Caco-2 (cell line): ENCODE data around the gene MIF4GD. TPM values are rescaled to one million over a fixed set of nuclear protein-coding genes. Genes with fewer than 3 reads are reported as not detected.
A peak's percentile ranks its signal among the peaks of the same experiment; 100 is the strongest.

ENCODE experiments used
- BruUV-seq: library from RNA; stranded (reverse); fragments of 400-500 nt; replicated peaks from 2 replicates; lab custom pipeline; 2021; lab: Mats Ljungman, UMichigan
- CTCF ChIA-PET: fragments of 300-600 bp; sonication (Branson Sonifier 250); formaldehyde crosslinking; loops from one replicate; lab custom pipeline; 2022; ENCODE audit warnings: antibody characterized with exemption; lab: Charles Lee
- POLR2A ChIA-PET: fragments of 300-600 bp; sonication (Branson Sonifier 250); formaldehyde crosslinking; loops from one replicate; lab custom pipeline; 2022; ENCODE audit warnings: antibody characterized with exemption; lab: Charles Lee
- DNase-seq, 2 experiments: peaks; one replicate each; pipeline versions ENCODE4 v3.0.0 to v3.0.0-alpha.2; 2020 to 2022
- H3K27me3 ChIP-seq: replicated peaks from 2 replicates; pipeline ENCODE4 v1.6.0; 2011; ENCODE audit warnings: low read length; ENCODE audit not compliant: control insufficient read depth, insufficient read depth
- H3K36me3 ChIP-seq: 2 replicates; pipeline ENCODE4 v1.5.1; 2011; ENCODE audit warnings: low read length; ENCODE audit not compliant: control insufficient read depth, insufficient read depth
- H3K4me1 ChIP-seq: fragments of 250-450 bp; sonication (Bioruptor Pico); 2 replicates; pipeline ENCODE4 v1.5.1; 2020; ENCODE audit warnings: mild to moderate bottlenecking
- H3K4me3 ChIP-seq: 2 replicates; pipeline ENCODE4 v1.5.1; 2011; ENCODE audit warnings: low read depth, mild to moderate bottlenecking, control low read depth, low read length
- H3K9me3 ChIP-seq: fragments of 250-450 bp; sonication (Bioruptor Pico); 2 replicates; pipeline ENCODE4 v1.5.1; 2020; ENCODE audit warnings: mild to moderate bottlenecking, moderate library complexity
- H3K27ac Mint-ChIP-seq: one replicate; pipeline ENCODE4 v1.8.0; 2022; ENCODE audit warnings: mixed read lengths; ENCODE audit not compliant: unreplicated experiment
- H3K27me3 Mint-ChIP-seq: one replicate; pipeline ENCODE4 v1.8.0; 2022; ENCODE audit warnings: mixed read lengths; ENCODE audit not compliant: insufficient read depth, unreplicated experiment
- H3K36me3 Mint-ChIP-seq: one replicate; pipeline ENCODE4 v1.8.0; 2022; ENCODE audit warnings: mild to moderate bottlenecking, mixed read lengths; ENCODE audit not compliant: insufficient read depth, unreplicated experiment
- H3K4me1 Mint-ChIP-seq: one replicate; pipeline ENCODE4 v1.8.0; 2022; ENCODE audit warnings: low read depth, mixed read lengths; ENCODE audit not compliant: unreplicated experiment
- H3K4me3 Mint-ChIP-seq: one replicate; pipeline ENCODE4 v1.8.0; 2022; ENCODE audit warnings: mild to moderate bottlenecking, moderate library complexity, mixed read lengths; ENCODE audit not compliant: unreplicated experiment
- H3K9me3 Mint-ChIP-seq: one replicate; pipeline ENCODE4 v1.8.0; 2022; ENCODE audit warnings: mixed read lengths; ENCODE audit not compliant: unreplicated experiment
- intact Hi-C: fragments of 100-400 bp; cut with micrococcal nuclease; formaldehyde crosslinking; loops from one replicate; pipeline ENCODE4 v1.10.0; 2022; ENCODE audit not compliant: unreplicated experiment
- total RNA-seq: library from RNA; stranded (reverse); gene quantifications from 2 replicates; pipeline ENCODE4 v1.2.3, GENCODE V29; 2022
- TF ChIP-seq, protein P1 (sequence below), 2 experiments: fragments of 200-600 bp in 1 of 2; IDR thresholded peaks; 1 replicate in 1 of 2; 2 replicates in 1 of 2; pipeline versions ENCODE4 v1.5.1 to v1.8.0; 2011 to 2022; ENCODE audit warnings: antibody characterized with exemption in 1 of 2, control low read depth in 1 of 2, inconsistent platforms in 1 of 2, low read depth in 1 of 2, low read length in 1 of 2, mild to moderate bottlenecking in 1 of 2, moderate library complexity in 1 of 2; ENCODE audit not compliant: insufficient read depth in 1 of 2, severe bottlenecking in 1 of 2, unreplicated experiment in 1 of 2

Gene MIF4GD
- total RNA-seq, 1 experiment from 2014 or later, result 27.3 TPM

DNA sequence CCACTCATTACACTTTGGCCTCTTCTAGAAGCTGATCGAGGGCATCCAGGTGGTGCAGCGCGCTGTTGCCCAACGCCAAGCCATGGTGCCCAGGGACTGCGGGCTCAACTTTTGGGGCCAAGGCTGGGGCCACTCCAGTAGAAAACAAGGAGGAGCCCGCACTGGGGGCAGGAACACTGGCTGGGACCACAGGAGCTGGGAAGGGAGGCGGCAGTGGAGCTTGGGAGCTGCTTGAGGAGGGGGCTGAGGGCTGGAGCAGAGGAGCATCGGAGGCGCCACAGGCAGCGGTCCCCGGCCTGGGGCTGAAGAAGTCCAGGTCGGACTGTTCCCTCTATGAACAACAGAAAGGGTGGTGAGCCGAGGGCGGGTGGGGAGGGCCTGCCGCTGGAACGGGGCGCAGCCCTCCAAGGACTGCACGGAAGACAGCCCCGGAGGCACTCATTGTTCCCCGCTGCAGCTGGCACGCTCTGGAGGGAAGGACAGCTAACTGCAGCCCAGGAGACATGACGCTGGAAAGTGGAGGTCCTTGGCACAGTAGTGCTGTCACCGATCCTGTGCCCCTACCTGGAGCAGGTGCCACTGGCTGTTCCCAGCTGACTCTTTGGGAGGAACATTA, 31.1 kb downstream of the MIF4GD start:
- ChIA-PET CTCF (interaction anchor here (0.5 to 2.7 kb wide), 12 partner anchors 12 to 872 kb away, joined by 3 to 33 read pairs (median 5); partner anchors contain the start of genes ARMC7, GGA3, MIF4GD and MRPS7), POLR2A (interaction anchor here (0.5 to 0.6 kb wide), 2 partner anchors 23 to 30 kb away, joined by 3 to 7 read pairs; no protein-coding TSS in a partner anchor)
- TF ChIP-seq, protein P1, sequence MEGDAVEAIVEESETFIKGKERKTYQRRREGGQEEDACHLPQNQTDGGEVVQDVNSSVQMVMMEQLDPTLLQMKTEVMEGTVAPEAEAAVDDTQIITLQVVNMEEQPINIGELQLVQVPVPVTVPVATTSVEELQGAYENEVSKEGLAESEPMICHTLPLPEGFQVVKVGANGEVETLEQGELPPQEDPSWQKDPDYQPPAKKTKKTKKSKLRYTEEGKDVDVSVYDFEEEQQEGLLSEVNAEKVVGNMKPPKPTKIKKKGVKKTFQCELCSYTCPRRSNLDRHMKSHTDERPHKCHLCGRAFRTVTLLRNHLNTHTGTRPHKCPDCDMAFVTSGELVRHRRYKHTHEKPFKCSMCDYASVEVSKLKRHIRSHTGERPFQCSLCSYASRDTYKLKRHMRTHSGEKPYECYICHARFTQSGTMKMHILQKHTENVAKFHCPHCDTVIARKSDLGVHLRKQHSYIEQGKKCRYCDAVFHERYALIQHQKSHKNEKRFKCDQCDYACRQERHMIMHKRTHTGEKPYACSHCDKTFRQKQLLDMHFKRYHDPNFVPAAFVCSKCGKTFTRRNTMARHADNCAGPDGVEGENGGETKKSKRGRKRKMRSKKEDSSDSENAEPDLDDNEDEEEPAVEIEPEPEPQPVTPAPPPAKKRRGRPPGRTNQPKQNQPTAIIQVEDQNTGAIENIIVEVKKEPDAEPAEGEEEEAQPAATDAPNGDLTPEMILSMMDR (IDR thresholded peaks at IDR 0.05; ENCODE audit: insufficient read depth in 1 of 2, low read depth in 1 of 2, low read length in 1 of 2, severe bottlenecking in 1 of 2, unreplicated experiment in 1 of 2), result no peak
- Mint-ChIP-seq H3K27me3 (no peaks in the 10 kb centered on the region), H3K9me3 (no peaks in the 10 kb centered on the region), H3K36me3 (peaks cover 93% of the 10 kb centered on the region), H3K4me1 (peaks cover 19% of the 10 kb centered on the region), H3K4me3 (no peak overlapping the region), H3K27ac (peak overlapping the region; percentile 51)
- H3K4me3 ChIP-seq, result no peak overlapping the region
- DNase-seq, result no peak
- BruUV-seq, result no TSS peak
- peaks cover 16% of the 10 kb centered on the region for H3K4me1 ChIP-seq
- peaks cover 8% of the 10 kb centered on the region; the same call in 1 of the 2 replicates for H3K36me3 ChIP-seq
- intact Hi-C loops, result loop anchor here (1.0 kb wide), 1 partner anchor 172 kb away; no protein-coding TSS in a partner anchor
- no peaks in the 10 kb centered on the region for H3K9me3 ChIP-seq
- no peaks in the 10 kb centered on the region for H3K27me3 ChIP-seq

DNA sequence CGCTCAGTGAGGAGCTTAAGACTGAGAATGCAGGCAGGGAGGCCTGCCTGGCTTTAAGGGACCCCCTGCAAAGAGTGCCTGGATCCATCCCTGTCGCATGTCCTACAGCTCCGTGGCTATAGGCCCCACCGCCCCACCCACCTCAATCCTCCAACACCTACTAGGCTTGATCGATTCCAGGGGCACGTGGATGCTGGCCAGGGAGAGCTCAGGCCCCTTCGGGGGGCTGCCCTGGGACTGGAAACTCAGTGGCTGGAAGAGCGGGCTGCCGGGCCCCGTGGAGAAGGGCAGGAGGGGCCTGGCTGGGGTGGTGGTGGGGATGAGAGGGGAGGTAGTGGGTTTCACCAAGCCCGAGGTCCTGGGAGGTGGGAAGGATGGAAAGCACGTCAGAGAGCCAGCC, 31.8 kb downstream of the MIF4GD start:
- Mint-ChIP-seq H3K4me3 (no peak overlapping the region), H3K27ac (peak overlapping the region; percentile 81), H3K27me3 (no peaks in the 10 kb centered on the region), H3K36me3 (peaks cover 94% of the 10 kb centered on the region), H3K4me1 (peaks cover 19% of the 10 kb centered on the region), H3K9me3 (no peaks in the 10 kb centered on the region)
- Histone ChIP-seq H3K9me3 (no peaks in the 10 kb centered on the region), H3K27me3 (no peaks in the 10 kb centered on the region), H3K4me1 (peaks cover 16% of the 10 kb centered on the region), H3K4me3 (no peak overlapping the region), H3K36me3 (peaks cover 8% of the 10 kb centered on the region; the same call in 1 of the 2 replicates)
- DNase-seq, result no peak
- no TSS peak for BruUV-seq
- CTCF ChIA-PET, result interaction anchor here (0.5 to 2.7 kb wide), 6 partner anchors 11 to 871 kb away, joined by 3 to 33 read pairs (median 4); partner anchors contain the start of genes GGA3, MIF4GD, MRPS7 and SLC25A19
- POLR2A ChIA-PET, result no interaction called here
- TF ChIP-seq, protein P1 (IDR thresholded peaks at IDR 0.05; ENCODE audit: insufficient read depth in 1 of 2, low read depth in 1 of 2, low read length in 1 of 2, severe bottlenecking in 1 of 2, unreplicated experiment in 1 of 2), result no peak
- intact Hi-C loops, result no loop called here

DNA sequence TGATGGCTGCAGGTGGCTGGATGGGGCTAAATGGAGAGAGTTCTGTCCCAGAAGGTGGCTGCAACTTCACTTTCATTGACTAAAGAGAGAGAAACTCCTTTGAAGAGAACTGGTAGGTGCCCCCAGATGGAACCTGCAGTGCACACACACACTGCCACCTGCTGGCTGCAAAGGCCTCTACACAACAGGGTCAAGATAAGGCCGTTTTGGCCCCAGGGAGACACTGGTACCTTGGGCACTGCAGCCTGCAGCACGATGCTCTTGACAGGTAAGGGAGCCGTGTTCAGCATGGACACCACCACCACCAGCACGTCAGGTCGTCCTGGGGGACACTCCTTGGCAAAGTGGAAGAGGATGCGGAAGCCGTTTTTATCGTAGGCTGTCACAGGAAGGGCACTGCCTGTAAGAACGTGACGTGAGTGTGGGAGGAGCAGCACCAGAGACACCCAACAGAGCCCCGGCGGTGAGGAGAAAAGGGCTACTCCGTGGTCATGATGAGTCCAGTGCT, 32.3 kb downstream of the MIF4GD start:
- H3K9me3 ChIP-seq, result no peaks in the 10 kb centered on the region
- Mint-ChIP-seq H3K4me3 (no peak overlapping the region), H3K36me3 (peaks cover 94% of the 10 kb centered on the region), H3K27me3 (no peaks in the 10 kb centered on the region), H3K27ac (peak overlapping the region; percentile 81), H3K4me1 (peaks cover 19% of the 10 kb centered on the region), H3K9me3 (no peaks in the 10 kb centered on the region)
- no TSS peak for BruUV-seq
- CTCF ChIA-PET, result interaction anchor here (1.0 to 2.7 kb wide), 2 partner anchors 31 to 67 kb away, joined by 3 to 33 read pairs; partner anchors contain the start of gene MIF4GD
- POLR2A ChIA-PET, result no interaction called here
- TF ChIP-seq, protein P1 (IDR thresholded peaks at IDR 0.05; ENCODE audit: insufficient read depth in 1 of 2, low read depth in 1 of 2, low read length in 1 of 2, severe bottlenecking in 1 of 2, unreplicated experiment in 1 of 2), result peak; percentile 84 to 90
- DNase-seq, result peak; percentile 72 to 74
- peaks cover 8% of the 10 kb centered on the region; the same call in 1 of the 2 replicates for H3K36me3 ChIP-seq
- H3K4me1 ChIP-seq, result peaks cover 16% of the 10 kb centered on the region
- intact Hi-C loops, result loop anchor here (1.0 kb wide), 2 partner anchors 29 to 124 kb away; no protein-coding TSS in a partner anchor
- H3K27me3 ChIP-seq, result no peaks in the 10 kb centered on the region
- no peak overlapping the region for H3K4me3 ChIP-seq
